ENCODE results near the gene PCSK4.
A peak's percentile ranks its signal among the peaks of the same experiment; 100 is the strongest.

Gene PCSK4

GRCh38 chr19:1446713-1447481 lies 43.3 kb downstream of the PCSK4 start (continued):
- TF ChIP-seq ATF2 (tag by site-specific recombination; IDR thresholded peaks at IDR 0.05; ENCODE audit: low read depth): no peak
- TF ChIP-seq REST (tag by site-specific recombination; IDR thresholded peaks at IDR 0.05): peak; percentile 96
- 0 out of 2 replicates have a peak, but pooled peaks have one; percentile 12 for TF ChIP-seq ZBTB6 (tag by site-specific recombination; IDR thresholded peaks at IDR 0.05)
- no peak for TF ChIP-seq ZNF274 (IDR thresholded peaks at IDR 0.05; ENCODE audit: low read length)
- TF ChIP-seq ZNF274 (tag by site-specific recombination; IDR thresholded peaks at IDR 0.05; ENCODE audit: borderline replicate concordance): no peak

- no peaks in the 10 kb centered on the region for H3K9me3 ChIP-seq (ENCODE audit: control insufficient read depth, insufficient read depth, low read depth, low read length)
- H3K36me3 ChIP-seq (ENCODE audit: control insufficient read depth in 2 of 2, insufficient read depth in 1 of 2, low read length in 2 of 2): peaks cover 6 to 17% of the 10 kb centered on the region in 2 experiments; a peak in 2 of 3 replicates
- no peak overlapping the region for H3K27ac ChIP-seq (ENCODE audit: extremely low read depth, low read depth, low read length)
- TF ChIP-seq ZFHX2 (tag by site-specific recombination; conservative IDR thresholded peaks at IDR 0.05) (peak; percentile 41), ZBTB6 (tag by site-specific recombination; IDR thresholded peaks at IDR 0.05) (peak; percentile 70; the same call in 1 of the 2 replicates), GFI1B (tag by site-specific recombination; IDR thresholded peaks at IDR 0.05) (no peak), EGR2 (tag by site-specific recombination; IDR thresholded peaks at IDR 0.05; ENCODE audit: low read depth) (0 out of 2 replicates have a peak, but pooled peaks have one; percentile 23), ZBTB48 (tag by site-specific recombination; IDR thresholded peaks at IDR 0.05) (no peak), ZNF596 (tag by site-specific recombination; IDR thresholded peaks at IDR 0.05) (0 out of 2 replicates have a peak, but pooled peaks have one; percentile 4), SP2 (tag by site-specific recombination; IDR thresholded peaks at IDR 0.05) (peak; percentile 25; the same call in 1 of the 2 replicates), ZNF555 (tag by site-specific recombination; conservative IDR thresholded peaks at IDR 0.05) (no peak), ZNF10 (tag by site-specific recombination; IDR thresholded peaks at IDR 0.05) (no peak), ZNF362 (tag by site-specific recombination; IDR thresholded peaks at IDR 0.05) (no peak)
- peak overlapping the region; percentile 39 for H3K4me3 ChIP-seq (ENCODE audit: low read depth, low read length)
- H3K4me1 ChIP-seq (ENCODE audit: control insufficient read depth, insufficient read depth, low read length): peaks cover 10% of the 10 kb centered on the region; the same call in 1 of the 2 replicates
- ChIA-PET CTCF (interaction anchor here (0.6 to 3.2 kb wide), 8 partner anchors 9 to 290 kb away, joined by 3 to 21 read pairs (median 4); no protein-coding TSS in a partner anchor), POLR2A (interaction anchor here (0.5 to 2.4 kb wide), 4 partner anchors 20 to 330 kb away, joined by 3 to 7 read pairs (median 4); partner anchors contain the start of gene REEP6)
Measured at GRCh38 chr19:1445932-1446712, 44.0 kb downstream of the PCSK4 start.

All from HEK293 (cell line).